ENCODE measurements around the gene ATAD3B.

ATAD3B gene

GRCh38 chr1:1437904-1438376, 33.6 kb upstream of the ATAD3B start:
- no peaks in the 10 kb centered on the region for H3K79me2 ChIP-seq (ENCODE audit: insufficient read depth, low read length)
- no peak overlapping the region for H3K27ac ChIP-seq (ENCODE audit: low read depth, low read length)
- H3K9me3 ChIP-seq (ENCODE audit: insufficient read depth, low read length), result no peaks in the 10 kb centered on the region
- no peak for TF ChIP-seq CTCF (IDR thresholded peaks at IDR 0.05; ENCODE audit: insufficient read depth, low read length, poor library complexity, severe bottlenecking)
- TF ChIP-seq EZH2phosphoT487 (conservative IDR thresholded peaks at IDR 0.05; ENCODE audit: low read length), result no peak
- no peak overlapping the region for H3K9ac ChIP-seq (ENCODE audit: low read length)
- H3K9me2 ChIP-seq (replicated peaks; ENCODE audit: insufficient read depth, low read length), result no peaks in the 10 kb centered on the region
- no peak overlapping the region for H3K4me3 ChIP-seq (ENCODE audit: insufficient read depth, low read length, poor library complexity, severe bottlenecking)
- no peaks in the 10 kb centered on the region for H3F3A ChIP-seq (ENCODE audit: insufficient read depth)
- no peaks in the 10 kb centered on the region for H3K27me3 ChIP-seq (ENCODE audit: low read length)
- H3K36me3 ChIP-seq (ENCODE audit: low read length), result no peaks in the 10 kb centered on the region
- no peaks in the 10 kb centered on the region for H4K20me1 ChIP-seq (ENCODE audit: low read depth, low read length)
- no peak overlapping the region for H2AFZ ChIP-seq (ENCODE audit: low read depth, low read length, severe bottlenecking)
- H3K4me2 ChIP-seq (ENCODE audit: low read depth, low read length, poor library complexity, severe bottlenecking), result no peak overlapping the region

- Histone ChIP-seq H3K4me3 (ENCODE audit: insufficient read depth, low read length, poor library complexity, severe bottlenecking) (no peak overlapping the region), H4K20me1 (ENCODE audit: low read depth, low read length) (no peaks in the 10 kb centered on the region), H3K9me2 (replicated peaks; ENCODE audit: insufficient read depth, low read length) (no peaks in the 10 kb centered on the region), H3K4me2 (ENCODE audit: low read depth, low read length, poor library complexity, severe bottlenecking) (no peak overlapping the region), H3K9me3 (ENCODE audit: insufficient read depth, low read length) (no peaks in the 10 kb centered on the region), H3K9ac (ENCODE audit: low read length) (no peak overlapping the region), H3F3A (ENCODE audit: insufficient read depth) (no peaks in the 10 kb centered on the region), H3K36me3 (ENCODE audit: low read length) (no peaks in the 10 kb centered on the region), H3K79me2 (ENCODE audit: insufficient read depth, low read length) (no peaks in the 10 kb centered on the region), H3K27ac (ENCODE audit: low read depth, low read length) (no peak overlapping the region), H2AFZ (ENCODE audit: low read depth, low read length, severe bottlenecking) (no peak overlapping the region), H3K27me3 (ENCODE audit: low read length) (no peaks in the 10 kb centered on the region)
- no peak for TF ChIP-seq EZH2phosphoT487 (conservative IDR thresholded peaks at IDR 0.05; ENCODE audit: low read length)
- TF ChIP-seq CTCF (IDR thresholded peaks at IDR 0.05; ENCODE audit: insufficient read depth, low read length, poor library complexity, severe bottlenecking), result no peak
These were observed 32.8 kb upstream of the ATAD3B start for GRCh38 chr1:1438531-1439381.

- H3F3A ChIP-seq (ENCODE audit: insufficient read depth), result no peaks in the 10 kb centered on the region
- H3K9ac ChIP-seq (ENCODE audit: low read length), result no peak overlapping the region
- no peak overlapping the region for H3K4me3 ChIP-seq (ENCODE audit: insufficient read depth, low read length, poor library complexity, severe bottlenecking)
- no peaks in the 10 kb centered on the region for H3K9me3 ChIP-seq (ENCODE audit: insufficient read depth, low read length)
- H3K9me2 ChIP-seq (replicated peaks; ENCODE audit: insufficient read depth, low read length), result no peaks in the 10 kb centered on the region
- H3K27me3 ChIP-seq (ENCODE audit: low read length), result no peaks in the 10 kb centered on the region
- no peak overlapping the region for H3K4me2 ChIP-seq (ENCODE audit: low read depth, low read length, poor library complexity, severe bottlenecking)
- no peaks in the 10 kb centered on the region for H3K79me2 ChIP-seq (ENCODE audit: insufficient read depth, low read length)
- H4K20me1 ChIP-seq (ENCODE audit: low read depth, low read length), result no peaks in the 10 kb centered on the region
- TF ChIP-seq CTCF (IDR thresholded peaks at IDR 0.05; ENCODE audit: insufficient read depth, low read length, poor library complexity, severe bottlenecking) (no peak), EZH2phosphoT487 (conservative IDR thresholded peaks at IDR 0.05; ENCODE audit: low read length) (no peak)
- no peaks in the 10 kb centered on the region for H3K36me3 ChIP-seq (ENCODE audit: low read length)
- no peak overlapping the region for H3K27ac ChIP-seq (ENCODE audit: low read depth, low read length)
- no peak overlapping the region for H2AFZ ChIP-seq (ENCODE audit: low read depth, low read length, severe bottlenecking)
These were observed 31.9 kb upstream of the ATAD3B start for GRCh38 chr1:1439546-1440261.
